Spleen (tissue), 7 donors: ENCODE measurements around the gene PPIL6.

Experiments
- POLR2AphosphoS5 ChIP-seq, 3 donors: sonication (generic); formaldehyde crosslinking; IDR thresholded peaks; one replicate each; pipeline ENCODE4 v1.5.1; 2017; ENCODE audit warnings: antibody characterized with exemption in 3 of 3
- TF ChIP-seq, protein P1 (sequence below), 11 experiments: fragments of 200-600 bp in 7 of 11; fragments of 450-650 bp in 4 of 11; sonication (generic) in 4 of 11; IDR thresholded peaks in 8 of 11; conservative IDR thresholded peaks in 3 of 11; 1 replicate in 7 of 11; 2 replicates in 4 of 11; pipeline versions ENCODE4 v1.4.0 to v1.8.0; 2016 to 2021; ENCODE audit warnings: antibody characterized with exemption in 11 of 11, inconsistent platforms in 4 of 11, mild to moderate bottlenecking in 1 of 11
- donor health status: DM: no; HTN: no; CAD: no; lungs with moderate emphysema.
- donor health status: DM: no; HTN: no; CAD: no.
- donor health status: DM: no; HTN: no; CAD: no.

DNA sequence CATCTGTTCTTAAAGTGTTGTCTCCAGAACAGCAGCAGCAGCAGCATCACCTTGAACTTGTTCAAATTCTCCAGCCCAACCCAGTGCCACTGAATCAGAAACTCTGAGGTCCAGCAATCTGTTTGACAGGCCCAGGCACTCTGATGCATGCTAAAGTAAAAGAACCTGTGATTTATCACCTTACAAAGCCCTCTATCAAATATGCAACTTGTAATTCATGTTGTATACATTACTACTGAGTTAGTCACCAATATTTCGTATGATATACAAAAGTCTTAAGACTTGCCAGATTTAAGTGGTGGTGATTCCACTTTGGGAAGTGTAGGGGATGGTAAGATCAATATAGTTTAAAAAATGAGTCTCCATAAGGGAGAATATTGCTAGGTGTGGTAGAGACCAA lies 52.2 kb downstream of the PPIL6 start:
- TF ChIP-seq, protein P1, sequence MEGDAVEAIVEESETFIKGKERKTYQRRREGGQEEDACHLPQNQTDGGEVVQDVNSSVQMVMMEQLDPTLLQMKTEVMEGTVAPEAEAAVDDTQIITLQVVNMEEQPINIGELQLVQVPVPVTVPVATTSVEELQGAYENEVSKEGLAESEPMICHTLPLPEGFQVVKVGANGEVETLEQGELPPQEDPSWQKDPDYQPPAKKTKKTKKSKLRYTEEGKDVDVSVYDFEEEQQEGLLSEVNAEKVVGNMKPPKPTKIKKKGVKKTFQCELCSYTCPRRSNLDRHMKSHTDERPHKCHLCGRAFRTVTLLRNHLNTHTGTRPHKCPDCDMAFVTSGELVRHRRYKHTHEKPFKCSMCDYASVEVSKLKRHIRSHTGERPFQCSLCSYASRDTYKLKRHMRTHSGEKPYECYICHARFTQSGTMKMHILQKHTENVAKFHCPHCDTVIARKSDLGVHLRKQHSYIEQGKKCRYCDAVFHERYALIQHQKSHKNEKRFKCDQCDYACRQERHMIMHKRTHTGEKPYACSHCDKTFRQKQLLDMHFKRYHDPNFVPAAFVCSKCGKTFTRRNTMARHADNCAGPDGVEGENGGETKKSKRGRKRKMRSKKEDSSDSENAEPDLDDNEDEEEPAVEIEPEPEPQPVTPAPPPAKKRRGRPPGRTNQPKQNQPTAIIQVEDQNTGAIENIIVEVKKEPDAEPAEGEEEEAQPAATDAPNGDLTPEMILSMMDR (IDR thresholded peaks at IDR 0.05 in 8 of 11, conservative IDR thresholded peaks at IDR 0.05 in 3 of 11): no peak
- no peak for TF ChIP-seq POLR2AphosphoS5 (IDR thresholded peaks at IDR 0.05)
